Left ventricle myocardium inferior (tissue), 1 donor: ENCODE measurements around the gene ACBD6. TPM values are rescaled to one million over a fixed set of nuclear protein-coding genes. Genes with fewer than 3 reads are reported as not detected.

Experiments used
- DNase-seq: peaks from one replicate; pipeline ENCODE4 v3.0.0-alpha.2; 2020
- H3K27ac ChIP-seq: fragments of 200-600 bp; replicated peaks from 2 replicates; pipeline ENCODE4 v1.8.0; 2021
- H3K27me3 ChIP-seq: fragments of 200-600 bp; 2 replicates; pipeline ENCODE4 v1.8.0; 2021; ENCODE audit warnings: low read depth
- H3K36me3 ChIP-seq: fragments of 200-600 bp; 2 replicates; pipeline ENCODE4 v1.8.0; 2021
- H3K4me1 ChIP-seq: fragments of 200-600 bp; 2 replicates; pipeline ENCODE4 v1.8.0; 2021
- H3K4me3 ChIP-seq: fragments of 200-600 bp; 2 replicates; pipeline ENCODE4 v1.8.0; 2021; ENCODE audit warnings: mild to moderate bottlenecking, moderate library complexity
- H3K9me3 ChIP-seq: fragments of 200-600 bp; replicated peaks from 2 replicates; pipeline ENCODE4 v1.8.0; 2021
- CTCF ChIP-seq: fragments of 200-600 bp; IDR thresholded peaks from 2 replicates; pipeline ENCODE4 v1.8.0; 2021; ENCODE audit warnings: antibody characterized with exemption, mild to moderate bottlenecking, borderline replicate concordance
- intact Hi-C: fragments of 100-400 bp; cut with micrococcal nuclease; formaldehyde crosslinking; loops from one replicate; pipeline ENCODE4 v1.11.0; 2022
- total RNA-seq: library from RNA; stranded (reverse); fragmentation: NEBNext Ultra II Directional; extraction: Animal tissue kit (Norgen Biotek cat#: 25700); gene quantifications from one replicate; pipeline ENCODE4 v1.2.1, GENCODE V29; 2021
- donor health status: DM: no; HTN: yes; CAD: no; lungs with severe emphysema.

ACBD6 gene
- total RNA-seq, 1 donor from 2014 or later = 18.2 TPM

- Histone ChIP-seq H3K36me3 (no peaks in the 10 kb centered on the region), H3K27ac (no peak overlapping the region), H3K4me3 (no peak overlapping the region), H3K4me1 (no peaks in the 10 kb centered on the region), H3K9me3 (no peaks in the 10 kb centered on the region), H3K27me3 (peaks cover 96% of the 10 kb centered on the region)
- no peak for TF ChIP-seq CTCF
- no peak for DNase-seq
- intact Hi-C loops = loop anchor here (10.0 kb wide), 1 partner anchor 217 kb away; no protein-coding TSS in a partner anchor
These were observed 244.9 kb downstream of the ACBD6 start for GRCh38 chr1:180257486-180257885.

- no peak overlapping the region for H3K27ac ChIP-seq
- H3K4me1 ChIP-seq = no peaks in the 10 kb centered on the region
- H3K27me3 ChIP-seq = peaks cover 100% of the 10 kb centered on the region
- no peak overlapping the region for H3K4me3 ChIP-seq
- no peaks in the 10 kb centered on the region for H3K9me3 ChIP-seq
- intact Hi-C loops = loop anchor here (10.0 kb wide), 1 partner anchor 218 kb away; no protein-coding TSS in a partner anchor
- TF ChIP-seq CTCF = no peak
- DNase-seq = no peak
- H3K36me3 ChIP-seq = no peaks in the 10 kb centered on the region
These were observed 245.4 kb downstream of the ACBD6 start for GRCh38 chr1:180257028-180257386.

GRCh38 chr1:180256341-180257027, 245.9 kb downstream of the ACBD6 start:
- peaks cover 97% of the 10 kb centered on the region for H3K27me3 ChIP-seq
- TF ChIP-seq CTCF = no peak
- no peak for DNase-seq
- H3K9me3 ChIP-seq = no peaks in the 10 kb centered on the region
- no peak overlapping the region for H3K27ac ChIP-seq
- no peaks in the 10 kb centered on the region for H3K36me3 ChIP-seq
- H3K4me1 ChIP-seq = no peaks in the 10 kb centered on the region
- no peak overlapping the region for H3K4me3 ChIP-seq
- intact Hi-C loops = loop anchor here (10.0 kb wide), 1 partner anchor 218 kb away; no protein-coding TSS in a partner anchor

- no peak overlapping the region for H3K4me3 ChIP-seq
- no peak for TF ChIP-seq CTCF
- H3K9me3 ChIP-seq = no peaks in the 10 kb centered on the region
- H3K27me3 ChIP-seq = peaks cover 96% of the 10 kb centered on the region
- intact Hi-C loops = loop anchor here (10.0 kb wide), 1 partner anchor 219 kb away; no protein-coding TSS in a partner anchor
- H3K4me1 ChIP-seq = no peaks in the 10 kb centered on the region
- no peak for DNase-seq
- H3K27ac ChIP-seq = no peak overlapping the region
- H3K36me3 ChIP-seq = no peaks in the 10 kb centered on the region
These were observed 246.6 kb downstream of the ACBD6 start for GRCh38 chr1:180255536-180256340.

GRCh38 chr1:180254854-180255253, 247.5 kb downstream of the ACBD6 start:
- intact Hi-C loops = loop anchor here (10.0 kb wide), 1 partner anchor 220 kb away; no protein-coding TSS in a partner anchor
- H3K4me3 ChIP-seq = no peak overlapping the region
- peaks cover 91% of the 10 kb centered on the region for H3K27me3 ChIP-seq
- no peaks in the 10 kb centered on the region for H3K36me3 ChIP-seq
- no peak for TF ChIP-seq CTCF
- no peaks in the 10 kb centered on the region for H3K9me3 ChIP-seq
- no peak for DNase-seq
- H3K4me1 ChIP-seq = no peaks in the 10 kb centered on the region
- H3K27ac ChIP-seq = no peak overlapping the region
